ENCODE results near the gene VWA2. TPM values are rescaled to one million over a fixed set of nuclear protein-coding genes. Genes with fewer than 3 reads are reported as not detected.

VWA2 gene
- total and polyA plus RNA-seq, 2 of the 4 experiments (the other 2 are of a cell fraction): not detected

GRCh38 chr10:114252092-114252491 lies 13.0 kb downstream of the VWA2 start:
- H4K20me1 ChIP-seq (ENCODE audit: insufficient read depth, low read length): no peaks in the 10 kb centered on the region
- no peak overlapping the region for H3K9ac ChIP-seq (ENCODE audit: low read depth, low read length)
- H3K18ac ChIP-seq (ENCODE audit: low read depth, low read length): no peak overlapping the region
- BruUV-seq (replicated peaks): no TSS peak
- H3K36me3 ChIP-seq (ENCODE audit: control insufficient read depth, insufficient read depth, low read length): no peaks in the 10 kb centered on the region
- H3K9me1 ChIP-seq (ENCODE audit: insufficient read depth, low read length): no peaks in the 10 kb centered on the region
- peaks cover 14% of the 10 kb centered on the region for H3K27me3 ChIP-seq (ENCODE audit: control insufficient read depth, insufficient read depth, low read length)
- no peaks in the 10 kb centered on the region for H3K9me3 ChIP-seq (ENCODE audit: control insufficient read depth, insufficient read depth, low read length)
- H3K4me1 ChIP-seq (ENCODE audit: control insufficient read depth, insufficient read depth, low read length): no peaks in the 10 kb centered on the region
- no peak overlapping the region for H2AK5ac ChIP-seq (ENCODE audit: low read depth, low read length)
- no peak for TF ChIP-seq RAD21 (IDR thresholded peaks at IDR 0.05; ENCODE audit: low read length)
- TF ChIP-seq CTCF (conservative IDR thresholded peaks at IDR 0.05; ENCODE audit: low read depth, low read length): no peak
- no peak for TF ChIP-seq RFX5 (IDR thresholded peaks at IDR 0.05; ENCODE audit: low read depth, low read length)
- no peak for TF ChIP-seq MXI1 (IDR thresholded peaks at IDR 0.05; ENCODE audit: borderline replicate concordance, low read depth, low read length)
- TF ChIP-seq MAFK (IDR thresholded peaks at IDR 0.05; ENCODE audit: low read depth, low read length): no peak
- no peak for TF ChIP-seq CEBPB (IDR thresholded peaks at IDR 0.05; ENCODE audit: low read depth, low read length)
- TF ChIP-seq CHD1 (IDR thresholded peaks at IDR 0.05; ENCODE audit: low read depth, low read length): no peak
- TF ChIP-seq BHLHE40 (IDR thresholded peaks at IDR 0.05; ENCODE audit: low read depth, low read length): no peak
- TF ChIP-seq, protein P1, sequence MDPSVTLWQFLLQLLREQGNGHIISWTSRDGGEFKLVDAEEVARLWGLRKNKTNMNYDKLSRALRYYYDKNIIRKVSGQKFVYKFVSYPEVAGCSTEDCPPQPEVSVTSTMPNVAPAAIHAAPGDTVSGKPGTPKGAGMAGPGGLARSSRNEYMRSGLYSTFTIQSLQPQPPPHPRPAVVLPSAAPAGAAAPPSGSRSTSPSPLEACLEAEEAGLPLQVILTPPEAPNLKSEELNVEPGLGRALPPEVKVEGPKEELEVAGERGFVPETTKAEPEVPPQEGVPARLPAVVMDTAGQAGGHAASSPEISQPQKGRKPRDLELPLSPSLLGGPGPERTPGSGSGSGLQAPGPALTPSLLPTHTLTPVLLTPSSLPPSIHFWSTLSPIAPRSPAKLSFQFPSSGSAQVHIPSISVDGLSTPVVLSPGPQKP (IDR thresholded peaks at IDR 0.05; ENCODE audit: borderline replicate concordance, low read depth, low read length): no peak
- TF ChIP-seq NFE2L2 (IDR thresholded peaks at IDR 0.05; ENCODE audit: low read depth, low read length): no peak
- TF ChIP-seq SMC3 (IDR thresholded peaks at IDR 0.05; ENCODE audit: low read depth, low read length): no peak
- no peak for TF ChIP-seq MAZ (IDR thresholded peaks at IDR 0.05; ENCODE audit: borderline replicate concordance, low read depth, low read length)
- TF ChIP-seq RCOR1 (IDR thresholded peaks at IDR 0.05; ENCODE audit: insufficient replicate concordance, low read length): no peak
- no peak for TF ChIP-seq POLR2A (IDR thresholded peaks at IDR 0.05; ENCODE audit: low read depth, low read length)
- TF ChIP-seq, protein P2, sequence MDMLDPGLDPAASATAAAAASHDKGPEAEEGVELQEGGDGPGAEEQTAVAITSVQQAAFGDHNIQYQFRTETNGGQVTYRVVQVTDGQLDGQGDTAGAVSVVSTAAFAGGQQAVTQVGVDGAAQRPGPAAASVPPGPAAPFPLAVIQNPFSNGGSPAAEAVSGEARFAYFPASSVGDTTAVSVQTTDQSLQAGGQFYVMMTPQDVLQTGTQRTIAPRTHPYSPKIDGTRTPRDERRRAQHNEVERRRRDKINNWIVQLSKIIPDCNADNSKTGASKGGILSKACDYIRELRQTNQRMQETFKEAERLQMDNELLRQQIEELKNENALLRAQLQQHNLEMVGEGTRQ (IDR thresholded peaks at IDR 0.05; ENCODE audit: low read depth, low read length): no peak
- no peak for TF ChIP-seq FOS (IDR thresholded peaks at IDR 0.05; ENCODE audit: low read depth, low read length)
- H2BK20ac ChIP-seq (ENCODE audit: low read depth, low read length): no peak overlapping the region
- H2BK5ac ChIP-seq (ENCODE audit: low read depth, low read length, poor library complexity, severe bottlenecking): no peak overlapping the region
- 73% methylated on average over 2 of the region's 5 CpGs; no CpG with 5 or more reads in 1 of the 2 experiments for whole genome bisulfite sequencing, 2 experiments (ENCODE audit: extremely low coverage in 2 of 2, insufficient read length in 1 of 2)
- no peak overlapping the region for H2AFZ ChIP-seq (replicated peaks; ENCODE audit: low read length, poor library complexity)
- no peak overlapping the region for H4K8ac ChIP-seq (ENCODE audit: low read depth in 2 of 2, low read length in 2 of 2)
- H2AK9ac ChIP-seq (replicated peaks; ENCODE audit: low read depth, low read length, poor library complexity): no peak overlapping the region
- H3K56ac ChIP-seq (ENCODE audit: extremely low read depth, insufficient read depth, low read length): no peak overlapping the region
- no peak overlapping the region for H3K14ac ChIP-seq (replicated peaks; ENCODE audit: low read depth, low read length)
- dilution Hi-C loops (cut with HindIII; ENCODE audit: low sequenced_read_pairs, unreplicated experiment): no loop called here
- DNase-seq (no peak), ATAC-seq (ENCODE audit: low read depth) (no peak)
- H3K27ac ChIP-seq (ENCODE audit: insufficient read depth, low read length): no peak overlapping the region
- H3K4me2 ChIP-seq (ENCODE audit: low read depth, low read length): no peak overlapping the region
- H3K4ac ChIP-seq (ENCODE audit: low read depth, low read length): no peak overlapping the region
- ChIA-PET CTCF (no interaction called here), POLR2A (ENCODE audit: unreplicated experiment) (no interaction called here)
- in situ Hi-C loops (cut with MboI; ENCODE audit: low sequenced_read_pairs): no loop called here
- no peak overlapping the region for H2BK120ac ChIP-seq (ENCODE audit: low read depth, low read length)
- no peak overlapping the region for H3K4me3 ChIP-seq (ENCODE audit: insufficient read depth, low read depth, low read length)
- intact Hi-C loops (cut with micrococcal nuclease): no loop called here
- H4K5ac ChIP-seq (ENCODE audit: low read depth, low read length): no peak overlapping the region
- H2BK15ac ChIP-seq (ENCODE audit: low read depth, low read length): no peak overlapping the region
- no peak overlapping the region for H3K23ac ChIP-seq (ENCODE audit: low read depth, low read length)
- no peaks in the 10 kb centered on the region for H3K79me1 ChIP-seq (ENCODE audit: low read depth in 1 of 2, low read length in 2 of 2)
- no peak overlapping the region for H4K91ac ChIP-seq (ENCODE audit: insufficient read depth, low read depth, low read length)
